TTC549 (cell line): ENCODE measurements around the gene NDUFS6.

Source experiments
- FAIRE-seq: peaks from 2 replicates; lab custom pipeline; 2012; peaks lifted over from hg19 to GRCh38; lab: Jason Lieb, UNC

The NDUFS6 gene

DNA sequence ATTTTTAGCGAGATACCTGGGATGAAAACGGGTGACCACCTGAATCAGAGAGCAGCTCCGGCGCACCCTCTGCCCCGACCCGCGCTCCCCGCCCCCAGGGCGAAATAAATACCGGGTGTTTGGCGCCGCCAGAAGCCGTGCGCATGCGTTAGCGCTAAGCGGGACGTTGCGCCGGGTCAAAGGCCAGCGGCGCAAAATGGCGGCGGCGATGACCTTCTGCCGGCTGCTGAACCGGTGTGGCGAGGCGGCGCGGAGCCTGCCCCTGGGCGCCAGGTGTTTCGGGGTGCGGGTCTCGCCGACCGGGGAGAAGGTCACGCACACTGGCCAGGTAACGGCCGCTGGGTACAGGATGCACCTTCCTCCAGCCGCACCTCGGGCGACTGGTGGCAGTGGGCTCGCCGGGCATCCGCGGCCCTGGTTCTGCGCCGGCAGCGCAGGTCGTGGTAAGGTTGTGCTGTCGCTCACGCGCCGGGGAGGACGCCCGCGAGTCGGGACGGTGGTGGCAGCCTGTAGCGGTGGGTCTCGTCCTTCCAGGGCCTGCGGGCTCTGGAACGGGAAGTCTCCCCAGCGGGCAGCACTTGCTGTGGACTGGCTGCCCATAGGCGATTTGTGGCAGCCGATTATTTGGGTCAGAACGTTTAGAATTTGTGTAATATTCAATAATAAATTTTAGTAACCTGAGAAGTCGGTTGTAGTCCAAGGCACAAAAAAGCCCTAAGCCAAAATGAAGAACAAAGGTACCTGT, at the start of gene NDUFS6:
Gene NDUFS6 (plus strand): TSS at position 186 of the 745 bp plus-strand sequence. CDS start 11 bp downstream, at position 197.
- FAIRE-seq = no peak

DNA sequence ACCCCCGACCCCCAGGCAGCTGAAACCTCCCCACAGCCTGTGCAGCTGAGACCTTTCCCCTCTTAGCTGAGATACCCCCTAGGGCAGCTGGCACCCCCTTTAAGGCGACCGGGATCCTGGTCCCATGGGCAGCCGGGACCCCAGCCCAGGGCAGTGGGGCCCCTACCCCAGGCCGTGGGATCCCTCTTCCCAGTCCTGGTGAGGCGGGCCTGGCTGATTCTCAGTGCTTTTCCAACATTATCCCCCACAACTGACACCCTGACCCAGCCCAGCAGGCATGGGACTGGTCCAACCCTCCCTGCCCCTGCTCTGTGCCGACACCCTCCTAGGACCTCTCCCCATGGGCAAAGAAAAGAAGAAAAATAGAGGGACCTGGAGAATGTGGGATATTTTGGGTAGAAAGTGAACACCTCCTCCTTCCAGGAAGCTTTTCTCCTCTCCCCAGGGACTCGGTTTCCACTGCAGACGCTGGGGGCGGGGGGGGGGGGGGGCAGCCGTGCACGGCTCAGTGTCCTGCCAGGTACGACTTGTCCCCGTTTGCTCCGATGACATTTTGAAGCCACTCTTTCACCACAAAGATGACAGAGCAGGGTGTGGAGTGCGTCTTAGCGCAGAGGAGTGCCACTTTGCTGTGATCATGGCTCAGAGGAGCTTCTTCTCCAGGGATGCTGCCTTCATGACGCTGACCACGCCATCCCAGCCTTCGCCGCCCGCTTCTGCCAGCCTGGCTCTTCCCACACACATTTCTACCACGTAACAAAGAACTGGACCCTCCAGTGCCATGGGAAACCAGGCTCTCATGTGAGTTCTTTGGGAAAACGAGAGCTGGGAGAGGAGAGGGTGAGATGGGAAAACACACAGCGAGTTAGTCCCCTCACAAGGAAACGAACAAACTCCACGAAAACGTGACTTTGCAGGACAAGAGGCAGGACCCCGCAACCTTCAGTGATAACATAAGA, 49.1 kb upstream of the NDUFS6 start:
- FAIRE-seq = no peak

DNA sequence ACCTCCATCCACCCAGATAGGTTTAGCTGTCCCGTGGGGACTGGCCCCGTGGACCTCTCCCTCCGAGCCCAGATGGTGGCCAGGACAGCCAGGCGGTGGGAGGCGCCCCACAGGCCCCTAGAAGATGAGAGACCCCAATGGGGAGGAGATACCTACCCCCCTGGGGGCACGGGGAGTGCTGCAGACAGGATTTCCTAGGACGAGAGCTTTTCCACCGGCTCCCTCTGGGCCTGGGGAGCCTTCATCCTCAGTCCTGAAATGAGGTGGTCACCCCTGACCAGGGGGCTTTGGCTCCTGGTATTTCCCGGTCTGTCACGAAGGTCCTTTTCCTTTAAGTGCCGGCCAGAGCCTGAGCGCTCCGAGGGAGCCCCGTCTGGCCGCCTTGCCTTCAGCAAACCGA, 48.3 kb upstream of the NDUFS6 start:
- no peak for FAIRE-seq

DNA sequence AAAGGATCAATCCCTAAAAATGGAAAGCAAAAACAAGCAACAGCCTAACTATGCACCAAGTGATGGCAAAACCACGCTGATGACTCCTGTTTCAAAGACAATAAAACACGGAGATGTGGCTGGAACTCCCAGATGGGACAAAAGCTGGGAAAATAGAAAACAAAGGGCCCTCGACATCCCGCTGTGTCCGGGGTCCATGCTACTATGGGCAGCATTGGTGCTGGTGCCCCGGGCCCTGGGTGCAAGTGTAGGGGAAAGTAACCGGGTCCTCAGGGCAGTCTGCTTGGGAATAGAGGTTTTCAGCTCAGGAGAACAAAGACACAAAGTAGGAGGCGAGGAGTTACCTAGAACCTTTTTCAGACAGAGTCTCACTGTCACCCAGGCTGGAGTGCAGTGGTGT, 47.7 kb upstream of the NDUFS6 start:
- FAIRE-seq = no peak

DNA sequence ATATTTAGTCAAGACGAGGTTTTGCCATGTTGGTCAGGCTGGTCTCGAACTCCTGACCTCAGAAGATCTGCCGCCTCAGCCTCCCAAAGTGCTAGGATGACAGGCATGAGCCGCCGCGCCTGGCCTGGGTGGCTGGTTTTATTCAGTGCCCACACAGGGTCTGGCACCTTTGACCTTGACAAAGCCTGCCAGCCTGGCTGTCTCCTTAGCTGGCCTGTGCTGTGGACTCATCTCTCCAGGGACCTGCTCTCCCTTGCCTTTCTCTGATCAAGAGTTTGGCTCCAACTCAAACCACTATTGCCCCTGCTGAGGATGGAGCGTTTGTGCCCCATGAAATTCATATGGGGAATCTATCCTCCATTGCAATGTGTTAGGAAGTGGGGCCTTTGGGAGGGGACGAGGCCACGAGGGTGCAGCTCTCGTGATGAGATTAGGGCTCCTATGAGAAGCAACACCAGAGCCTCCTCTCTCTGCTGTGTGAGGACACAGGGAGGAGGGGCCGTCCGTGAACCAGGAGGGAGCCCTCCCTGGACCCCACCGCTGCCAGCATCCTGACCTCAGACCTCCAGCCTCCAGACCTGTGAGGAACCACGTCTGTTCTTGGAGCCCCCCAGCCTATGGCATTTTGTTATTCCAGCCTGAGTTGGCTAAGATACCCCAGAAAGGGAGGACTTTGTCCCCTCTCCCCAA, 46.5 kb upstream of the NDUFS6 start:
- FAIRE-seq = no peak

DNA sequence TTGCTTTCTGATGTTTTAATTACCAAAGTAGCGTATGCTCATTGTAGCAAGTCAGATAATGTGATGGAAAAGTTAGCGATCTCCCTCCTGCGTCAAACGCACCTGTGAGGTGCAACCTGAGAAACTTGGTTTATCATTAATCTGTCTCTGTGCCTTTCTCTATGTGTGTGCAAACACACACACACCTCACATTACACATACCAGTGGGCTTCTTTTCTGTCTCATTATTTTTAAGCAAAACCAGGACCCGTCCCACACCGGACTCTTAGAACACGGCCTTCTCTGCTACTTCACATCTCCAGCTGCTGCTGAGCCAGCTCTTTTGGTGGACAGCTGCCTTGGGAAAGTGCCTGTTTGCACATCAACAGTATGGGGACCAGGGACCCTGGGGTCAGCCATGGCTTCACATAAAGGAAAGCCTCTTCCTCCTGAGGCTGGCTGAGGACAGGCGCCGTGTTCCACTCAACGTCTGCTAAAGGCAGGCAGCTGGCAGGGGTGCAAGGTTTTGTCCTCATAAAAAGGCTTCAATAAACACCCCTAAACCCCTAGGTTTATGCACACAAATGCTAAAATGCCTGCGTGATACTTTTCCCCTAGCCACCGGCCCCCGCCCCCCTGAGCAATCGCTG, 45.8 kb upstream of the NDUFS6 start:
- no peak for FAIRE-seq

DNA sequence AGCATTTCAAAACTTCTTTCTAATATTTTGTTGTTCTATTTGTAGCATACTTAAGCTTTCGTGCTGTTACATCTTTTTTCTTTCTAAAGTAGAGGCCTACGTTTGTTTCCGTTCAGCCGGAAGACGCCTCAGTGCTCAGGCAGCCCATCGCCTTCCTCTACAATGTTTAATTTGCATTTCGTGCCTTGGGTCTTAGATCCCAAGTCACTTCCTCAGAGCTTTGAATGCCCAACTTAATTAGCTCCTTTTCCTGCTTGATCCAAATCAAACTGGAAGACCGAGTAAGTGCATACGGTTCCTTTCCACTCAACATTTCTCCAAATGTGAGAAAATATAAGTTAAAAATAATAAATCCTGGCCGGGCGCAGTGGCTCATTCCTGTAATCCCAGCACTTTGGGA, 44.7 kb upstream of the NDUFS6 start:
- FAIRE-seq = no peak

DNA sequence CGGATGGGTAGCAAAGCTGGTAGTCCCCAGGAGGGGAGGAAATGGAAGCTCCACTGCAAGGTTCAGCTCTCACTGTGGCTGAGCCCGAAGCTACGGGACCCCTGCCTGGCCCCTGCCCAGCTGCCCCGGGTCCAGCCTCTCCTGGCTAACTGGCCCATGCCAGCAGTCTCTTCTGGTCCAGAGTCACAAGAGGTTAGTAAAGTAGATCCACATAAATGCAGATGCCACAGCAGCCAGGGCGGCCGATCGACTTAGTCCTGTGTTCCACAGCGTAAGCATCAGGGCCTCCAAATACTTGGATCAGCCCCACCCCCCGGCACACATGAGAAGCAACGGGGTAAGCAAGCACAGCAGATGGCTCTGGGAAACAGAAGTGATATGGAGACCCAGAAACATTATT, 43.7 kb upstream of the NDUFS6 start:
- FAIRE-seq = no peak

DNA sequence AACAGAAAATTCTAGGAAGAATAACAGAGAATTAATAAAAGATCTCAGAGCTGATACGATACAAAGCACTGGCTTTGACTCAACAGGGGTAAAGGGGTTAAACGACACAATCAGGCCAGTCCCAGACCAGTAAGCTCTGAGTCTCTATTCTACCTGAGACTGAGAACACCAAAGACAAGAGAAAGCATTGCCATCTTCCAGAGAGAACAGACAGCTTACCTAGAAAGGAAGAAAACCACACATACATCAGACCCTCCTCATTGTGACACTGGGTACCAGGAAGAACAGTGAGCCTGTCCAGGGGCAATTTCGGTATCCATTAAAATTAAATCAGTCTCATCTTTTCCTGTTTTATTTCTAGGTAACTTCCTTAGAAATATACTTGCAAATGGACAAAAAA, 42.6 kb upstream of the NDUFS6 start:
- no peak for FAIRE-seq

DNA sequence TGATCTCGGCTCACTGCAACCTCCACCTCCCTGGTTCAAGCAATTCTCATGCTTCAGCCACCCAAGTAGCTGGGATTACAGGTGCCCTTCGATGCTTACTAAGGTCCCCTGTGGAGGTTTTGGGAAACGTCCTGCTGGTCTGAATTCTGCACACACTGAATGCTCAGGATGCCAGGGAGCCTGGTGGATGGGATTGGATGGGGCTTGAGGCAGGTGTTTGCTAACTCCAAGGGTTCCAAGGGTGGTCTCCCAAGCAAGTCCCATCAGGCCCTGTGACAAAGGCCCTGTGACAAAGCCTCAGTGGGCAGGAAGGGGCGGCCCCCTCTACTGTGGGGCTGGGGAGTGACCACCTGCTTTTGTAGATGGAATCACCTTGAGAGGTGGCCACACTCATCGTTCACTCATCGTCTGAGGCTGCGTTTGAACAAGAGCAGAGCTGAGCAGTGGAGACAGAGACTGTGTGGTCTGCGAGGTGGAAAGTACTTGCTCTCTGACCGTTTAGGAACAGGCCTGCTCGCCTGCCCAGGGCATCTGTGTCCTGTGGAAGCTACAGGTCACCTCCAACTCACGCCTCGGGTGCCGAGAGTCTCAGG, 41.7 kb upstream of the NDUFS6 start:
- FAIRE-seq = no peak

DNA sequence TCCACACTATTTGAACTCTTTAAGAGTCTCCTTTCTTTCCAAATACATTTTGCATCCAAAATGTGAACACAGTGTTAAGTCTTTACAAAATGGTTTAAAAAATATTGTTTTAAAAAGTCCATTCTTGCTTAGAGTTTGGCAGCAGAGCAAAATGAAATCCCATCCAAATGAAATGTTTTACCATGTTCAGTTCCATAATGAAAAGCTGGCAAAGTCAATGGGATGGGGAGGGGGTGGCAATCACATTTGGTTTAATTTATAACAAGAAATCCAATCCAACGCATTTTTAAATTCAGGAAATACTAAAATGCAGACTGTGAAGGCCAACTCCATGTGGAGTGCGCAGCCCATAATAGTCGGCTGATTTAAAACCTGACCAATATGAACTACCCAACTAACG, 41.0 kb upstream of the NDUFS6 start:
- no peak for FAIRE-seq

DNA sequence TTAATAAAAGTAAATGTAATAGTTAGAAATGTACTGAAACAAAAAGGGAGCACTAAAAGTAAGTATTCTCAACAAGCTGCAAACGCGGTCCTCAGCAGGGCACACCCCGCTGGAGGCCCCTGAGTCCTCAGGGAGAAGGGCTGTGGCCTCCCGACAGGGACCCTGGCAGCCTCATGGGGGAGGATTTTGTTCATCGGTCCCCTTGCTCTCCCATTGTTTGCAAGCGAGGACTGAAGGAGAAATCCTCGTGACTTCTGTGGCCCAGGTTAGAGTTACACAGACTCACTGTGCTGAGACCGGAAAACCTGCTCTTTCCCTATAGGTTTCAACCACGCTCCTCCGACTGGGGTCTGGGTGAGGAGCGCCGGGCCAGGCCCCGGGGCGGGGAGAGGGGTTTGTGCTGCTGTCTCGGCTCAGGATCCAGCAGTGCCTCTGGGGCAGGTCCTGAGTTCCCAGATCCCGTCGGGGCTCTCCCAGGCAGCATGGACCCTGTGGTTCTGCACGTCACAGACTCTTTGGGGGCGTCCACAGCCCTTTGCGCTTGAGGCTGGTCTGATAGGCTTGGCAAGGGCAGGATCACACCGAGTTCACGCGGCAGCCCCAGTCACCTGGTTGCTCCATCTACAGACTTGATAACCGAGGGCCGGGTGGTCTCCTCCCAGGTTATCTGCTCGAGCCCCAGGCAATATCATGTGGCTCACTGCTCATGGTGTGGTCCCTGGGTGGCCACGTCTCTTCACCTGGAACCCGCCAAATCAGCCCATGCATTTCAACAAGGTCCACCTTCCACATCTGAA, 40.4 kb upstream of the NDUFS6 start:
- no peak for FAIRE-seq

DNA sequence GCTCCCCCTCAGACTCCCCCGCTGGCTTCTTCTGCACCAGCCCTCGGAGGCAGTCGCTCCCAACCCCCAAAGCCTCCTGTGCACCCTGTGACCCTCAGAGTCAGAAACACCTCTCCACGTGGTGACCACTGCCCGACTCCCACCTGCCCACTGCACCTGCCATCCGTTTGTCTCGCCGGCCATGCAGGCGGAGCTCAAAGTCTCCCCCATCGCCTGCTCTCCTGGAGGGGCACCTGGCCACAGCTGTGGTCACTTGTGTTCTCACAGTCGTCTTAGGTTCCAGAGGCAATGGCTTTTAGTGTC, 39.8 kb upstream of the NDUFS6 start:
- no peak for FAIRE-seq

DNA sequence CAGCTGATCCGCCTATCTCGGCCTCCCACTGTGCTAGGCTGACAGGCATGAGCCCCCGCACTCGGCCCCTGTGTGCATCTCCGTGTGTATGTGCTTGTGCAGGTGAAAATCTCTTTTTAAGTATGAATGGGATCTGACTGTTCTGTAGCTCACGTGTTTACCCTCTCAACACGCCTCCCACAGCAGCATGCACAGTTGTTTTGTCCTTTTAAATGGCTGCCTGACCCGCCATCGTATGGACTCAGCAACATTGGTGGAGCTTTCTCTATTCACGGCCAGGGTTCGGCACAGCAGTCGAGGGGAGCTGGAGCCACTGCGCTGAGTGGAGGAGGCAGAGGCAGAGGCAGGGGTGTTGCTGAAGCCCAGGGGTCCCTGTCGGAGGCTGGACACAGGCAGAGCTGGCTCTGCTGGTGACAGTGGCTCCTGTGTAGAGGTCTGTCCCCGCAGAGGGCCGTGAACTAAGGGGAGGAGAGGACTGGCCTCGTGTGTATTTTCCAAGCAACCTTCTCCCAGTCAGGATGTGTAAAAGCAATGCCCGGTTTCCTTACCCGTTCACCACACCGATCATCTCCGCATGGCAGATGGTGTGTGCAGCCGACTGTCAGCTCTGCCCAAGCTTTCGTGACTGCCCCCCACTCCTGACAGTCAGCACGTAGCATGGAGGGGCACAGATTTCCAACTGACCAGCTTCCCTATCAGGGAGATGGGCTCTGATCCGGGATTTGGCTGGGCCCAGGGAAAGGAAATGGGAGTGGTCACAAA, 38.9 kb upstream of the NDUFS6 start:
- FAIRE-seq = no peak

DNA sequence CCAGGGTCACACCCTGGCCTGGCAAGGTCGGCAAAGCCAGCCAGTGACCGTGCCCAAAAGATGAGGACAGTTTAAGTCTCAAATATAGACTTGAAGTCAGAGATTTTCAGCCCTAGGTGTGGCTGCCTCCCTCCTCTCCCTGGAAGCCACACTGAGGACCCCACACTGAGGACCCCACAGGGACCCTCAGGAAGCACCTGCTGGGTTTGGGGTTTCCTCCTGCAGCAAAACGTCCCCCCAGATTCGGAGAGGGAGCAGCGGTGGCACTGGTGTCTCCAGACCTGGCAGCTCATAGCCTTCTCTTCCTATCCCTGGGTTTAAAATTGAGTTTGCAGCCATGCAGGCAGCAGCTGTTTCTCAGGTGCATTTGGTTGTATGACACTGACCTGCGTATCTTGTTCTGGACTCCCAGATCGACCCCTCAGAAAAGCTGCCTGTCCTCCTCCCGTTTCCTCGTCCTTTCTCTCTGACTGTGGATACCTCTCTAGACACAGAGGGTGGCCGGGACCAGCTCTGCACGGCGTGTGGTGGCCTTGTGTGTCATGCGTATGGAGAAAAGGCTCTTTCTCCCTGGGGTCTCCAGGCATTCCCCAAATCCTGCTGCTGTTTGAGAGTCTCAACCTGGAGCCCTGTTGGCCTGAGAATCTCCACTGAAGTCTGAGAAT, 38.2 kb upstream of the NDUFS6 start:
- FAIRE-seq = no peak

DNA sequence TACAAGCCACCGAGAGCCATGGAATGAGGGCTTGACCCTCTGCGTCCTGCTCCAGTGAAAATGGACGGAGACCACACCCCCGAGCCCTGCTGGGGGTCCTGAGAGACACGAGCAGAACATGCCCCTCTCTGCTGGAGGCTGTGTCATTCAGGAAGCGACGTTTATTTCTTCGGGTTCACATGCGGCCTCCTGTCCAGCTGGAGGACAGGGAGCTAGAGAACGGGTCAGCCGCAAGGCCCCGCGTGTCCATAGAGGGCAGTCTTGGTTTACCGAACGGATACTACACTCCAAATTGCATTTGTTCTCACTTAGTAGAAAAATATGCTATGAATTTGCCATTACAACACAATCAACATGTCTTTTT, 37.7 kb upstream of the NDUFS6 start:
- FAIRE-seq = no peak

DNA sequence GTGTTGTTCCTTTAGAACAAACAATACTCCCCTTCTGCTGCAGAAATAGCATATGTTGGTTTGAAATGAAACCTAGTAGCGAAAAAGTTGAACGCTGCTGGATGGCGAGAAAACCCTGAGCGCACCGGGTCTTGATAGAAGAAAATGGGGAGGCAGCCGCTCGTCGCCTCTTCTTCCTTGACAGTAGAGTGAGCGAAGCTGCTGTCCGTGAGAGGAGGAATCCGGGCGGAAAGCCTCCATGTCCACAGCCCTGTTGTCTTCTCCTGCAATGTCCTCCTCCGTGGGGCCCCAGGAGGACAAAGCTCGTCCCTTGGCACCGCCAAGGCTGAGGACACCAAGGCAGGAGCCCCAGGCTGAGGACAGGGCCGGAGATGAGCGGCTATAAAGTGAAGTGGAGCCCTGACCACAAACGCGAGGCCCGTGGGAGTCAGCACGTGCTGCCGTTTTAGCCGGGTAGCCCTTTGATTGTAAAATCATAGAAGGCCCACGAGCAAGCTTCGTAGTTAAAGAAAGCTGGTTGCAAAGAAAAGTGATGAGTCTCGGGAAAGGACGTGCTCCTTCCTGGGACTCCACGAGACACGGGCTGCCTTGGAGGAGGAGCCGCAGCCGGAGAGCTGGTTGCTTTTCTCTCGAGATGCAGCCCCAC, 37.1 kb upstream of the NDUFS6 start:
- no peak for FAIRE-seq

DNA sequence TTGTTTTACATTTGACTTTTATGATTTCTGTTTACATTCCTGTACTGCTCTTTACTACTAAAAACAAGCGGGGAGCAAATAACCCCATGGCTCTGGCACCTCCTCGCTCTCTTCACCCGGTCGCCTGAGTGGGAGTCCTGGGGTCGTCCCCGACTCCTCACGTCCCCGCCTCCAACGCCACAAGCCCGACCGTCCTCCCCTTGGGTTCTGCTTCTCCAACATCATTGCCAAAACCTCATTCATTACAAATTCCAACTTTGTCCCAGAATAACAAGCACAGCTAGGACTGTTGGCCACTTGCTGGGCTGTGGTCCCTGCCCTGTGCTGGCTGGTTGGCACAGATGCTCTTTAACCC, 36.6 kb upstream of the NDUFS6 start:
- FAIRE-seq = no peak

DNA sequence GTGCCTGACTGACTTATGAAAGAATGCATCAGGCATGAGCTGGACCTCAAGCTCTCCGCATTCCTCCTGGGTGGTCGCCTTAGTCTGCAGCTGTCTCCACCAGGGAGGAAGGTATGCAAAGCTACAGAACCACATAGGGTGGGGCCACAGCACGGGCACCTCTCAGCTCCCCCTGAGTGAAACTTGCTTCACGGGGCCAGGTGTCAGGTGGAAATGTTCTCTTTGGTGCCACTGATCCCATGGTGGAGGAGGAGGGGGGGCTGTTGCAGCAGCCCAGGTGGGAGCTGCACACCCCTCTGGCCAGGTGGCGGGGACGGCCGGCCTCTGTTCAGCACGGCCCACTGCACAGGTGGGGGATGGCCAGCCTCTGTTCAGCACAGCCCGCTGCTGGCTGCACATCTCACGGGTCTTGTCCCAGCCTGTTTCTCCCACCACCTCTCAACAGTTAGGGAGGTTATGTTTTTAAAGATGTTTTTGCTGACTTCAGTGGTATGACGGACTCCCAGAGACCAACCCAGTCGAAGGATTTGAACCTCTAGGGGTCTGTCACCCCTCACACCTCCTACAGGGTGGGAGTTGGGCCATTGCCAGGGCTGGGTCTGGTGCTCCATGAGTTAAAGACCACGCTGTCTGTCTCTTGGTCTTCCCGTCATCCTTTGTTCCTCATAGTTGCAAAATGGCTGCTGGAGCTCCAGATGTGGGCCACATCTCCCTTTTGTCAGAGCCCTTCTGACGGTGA, 35.9 kb upstream of the NDUFS6 start:
- no peak for FAIRE-seq
